GM13977 (cell line): ENCODE measurements around the gene MEST.

Experiments used
- DNase-seq: peaks from one replicate; pipeline ENCODE4 v3.0.0; 2012; ENCODE audit warnings: low spot score
- CTCF ChIP-seq: IDR thresholded peaks from 2 replicates; pipeline ENCODE4 v1.5.1; 2012; ENCODE audit warnings: mild to moderate bottlenecking, control low read depth; ENCODE audit not compliant: insufficient read depth; ENCODE audit errors: extremely low read depth, missing control alignments
- in situ Hi-C: fragments of 300-500 bp; cut with MboI; formaldehyde crosslinking; loops from one replicate; pipeline ENCODE4 v1.12.0; 2022; ENCODE audit warnings: low sequenced_read_pairs, low pct_unique_long_range_greater_than_20kb, mixed read lengths, inconsistent platforms; ENCODE audit not compliant: unreplicated experiment

Gene MEST

DNA sequence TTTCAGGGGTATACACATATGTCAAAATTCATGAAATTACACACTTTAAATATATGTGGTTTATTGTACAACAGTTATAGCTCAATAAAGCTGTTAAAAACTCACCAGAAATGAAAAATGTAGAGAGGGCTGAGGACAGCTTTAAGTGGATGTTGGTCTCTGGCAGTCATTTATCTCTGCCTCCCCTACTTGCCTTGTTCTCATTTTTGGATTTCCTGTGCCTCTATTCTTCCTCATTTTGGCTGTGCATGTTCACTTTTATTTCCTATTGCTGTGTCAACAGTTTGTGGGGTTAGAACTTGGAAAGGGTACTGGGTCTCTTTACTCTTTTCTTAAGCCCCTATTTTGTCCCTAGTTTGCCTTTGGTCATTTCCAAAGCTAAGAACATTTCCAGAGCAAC, 18.6 kb upstream of the MEST start:
- in situ Hi-C loops: no loop called here
- no peak for TF ChIP-seq CTCF
- DNase-seq: no peak

DNA sequence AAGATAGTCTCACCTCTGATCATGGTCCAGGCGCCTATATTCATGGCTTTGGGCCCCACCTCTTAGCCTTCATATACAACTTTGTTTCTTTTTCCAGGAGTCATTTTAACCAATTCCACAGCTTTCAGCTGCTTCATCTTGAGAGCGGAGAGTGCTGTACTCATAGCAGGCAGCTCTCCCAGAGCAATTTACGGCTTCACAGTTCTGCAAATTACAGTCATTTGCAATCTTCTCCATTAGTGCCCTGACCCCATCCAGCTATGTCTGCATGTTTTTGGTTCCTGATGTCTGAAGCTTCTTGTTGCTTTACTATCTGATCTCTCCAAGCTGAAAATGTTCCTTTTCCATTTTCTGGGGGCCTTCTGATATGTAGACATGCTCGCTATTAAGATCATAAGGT, 18.0 kb upstream of the MEST start:
- no peak for TF ChIP-seq CTCF
- in situ Hi-C loops: no loop called here
- DNase-seq: no peak

DNA sequence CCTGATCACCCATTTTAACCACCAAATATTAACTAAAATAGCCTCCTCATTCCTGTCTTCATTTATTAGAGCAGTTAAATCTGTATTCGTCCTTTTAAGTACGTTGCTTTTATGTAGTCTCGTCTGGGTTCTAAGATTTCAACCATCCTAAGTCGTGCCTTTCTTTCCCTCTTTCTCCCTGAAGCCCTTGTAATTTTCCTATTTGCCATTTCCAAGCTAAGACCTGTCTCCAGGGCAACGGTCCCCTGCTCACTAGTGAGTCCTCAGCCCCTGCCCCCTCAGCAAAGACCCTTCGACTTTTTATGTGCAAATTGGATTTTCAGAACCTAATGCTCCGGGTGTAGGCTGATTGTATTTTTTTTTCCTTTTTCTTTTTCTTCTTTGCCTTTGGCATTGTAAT, 16.1 kb upstream of the MEST start:
- in situ Hi-C loops: no loop called here
- no peak for DNase-seq
- TF ChIP-seq CTCF: no peak

DNA sequence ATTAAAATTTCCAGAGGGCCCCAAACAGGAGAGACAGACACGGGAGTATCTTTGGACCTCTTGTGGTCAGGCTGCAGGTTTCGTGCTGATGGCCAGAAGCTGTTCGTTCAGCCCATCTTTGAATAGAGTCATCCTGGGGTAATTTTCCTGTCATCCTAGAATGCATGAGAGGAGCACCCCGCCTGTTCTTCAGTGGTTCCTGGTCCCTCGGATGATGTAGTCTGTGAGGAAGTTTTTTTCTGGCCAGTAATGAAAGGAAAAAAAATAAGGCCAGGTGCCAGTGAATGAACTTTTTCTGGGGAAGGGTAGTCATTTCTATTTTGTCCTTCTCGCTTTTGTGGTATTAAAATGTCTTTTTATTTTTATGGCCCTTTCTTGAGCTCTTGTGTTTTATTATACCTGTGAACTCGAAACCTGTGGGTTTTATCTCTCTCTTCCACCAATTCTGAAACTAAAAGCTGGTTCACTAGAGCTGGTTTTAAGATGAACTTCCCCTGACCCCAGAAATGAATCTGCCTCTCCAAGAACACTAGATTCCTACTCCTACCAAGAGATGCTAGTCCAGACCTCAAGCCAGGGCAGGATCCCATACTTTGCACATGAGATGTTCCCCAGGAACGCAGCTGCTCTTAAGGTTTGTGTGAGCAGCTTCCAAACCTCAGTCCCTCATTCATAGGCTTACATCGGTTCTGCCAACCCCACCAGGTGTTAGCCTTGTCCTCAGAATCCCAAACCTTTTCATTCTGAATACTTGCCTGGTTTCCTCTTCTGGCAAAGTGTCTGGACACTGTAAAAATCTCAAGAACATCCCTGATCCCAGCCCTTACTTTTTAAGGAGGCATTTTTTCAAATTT, 15.4 kb upstream of the MEST start:
- no peak for DNase-seq
- TF ChIP-seq CTCF: no peak
- in situ Hi-C loops: no loop called here

DNA sequence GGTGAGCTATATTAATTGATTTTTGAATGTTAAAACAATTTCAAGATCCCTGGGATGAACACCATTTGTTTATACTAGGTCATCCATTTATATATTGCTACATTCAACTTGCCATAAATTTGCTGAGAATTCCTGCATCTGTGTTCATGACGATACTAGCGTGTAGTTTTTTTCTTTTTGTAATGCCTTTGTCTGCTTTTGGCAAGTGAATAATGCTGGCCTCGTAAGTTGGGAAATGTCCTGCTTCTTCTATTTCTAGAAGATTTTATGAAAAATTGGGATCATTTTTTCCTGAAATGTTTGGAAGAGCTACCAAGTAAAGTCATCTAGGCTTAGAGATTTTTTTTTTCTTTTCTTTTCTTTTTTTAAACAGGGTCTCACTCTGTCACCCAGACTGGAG, 12.9 kb upstream of the MEST start:
- no peak for TF ChIP-seq CTCF
- in situ Hi-C loops: no loop called here
- DNase-seq: no peak

DNA sequence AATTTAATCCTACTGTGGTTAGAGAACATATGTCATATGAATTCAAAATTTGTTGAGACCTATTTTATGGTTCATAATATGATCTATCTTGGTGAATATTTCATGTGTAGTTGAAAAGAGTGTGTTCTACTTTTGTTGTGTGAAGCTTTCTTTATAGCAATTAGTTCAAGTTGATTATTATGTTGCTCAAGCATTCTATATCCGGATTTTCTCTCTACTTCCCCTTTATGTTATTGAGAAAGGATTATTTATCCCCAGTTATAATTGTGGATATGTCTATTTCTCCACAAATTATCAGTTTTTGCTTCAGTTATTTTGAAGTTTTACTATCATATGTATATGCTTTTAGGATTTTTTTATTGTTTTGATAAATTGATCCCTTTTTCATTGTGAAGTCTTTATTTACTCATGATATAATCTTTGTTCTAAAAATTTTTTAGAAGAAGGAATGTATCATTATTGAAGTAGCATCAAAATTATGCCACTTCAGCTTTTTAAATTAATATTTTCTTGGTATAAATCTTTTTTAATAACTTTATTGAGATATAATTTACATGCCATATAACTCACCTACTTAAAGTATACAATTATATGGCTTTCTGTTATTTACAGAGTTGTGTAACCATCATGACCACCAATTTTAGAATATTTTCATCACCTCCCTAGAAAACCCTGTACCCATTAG, 12.0 kb upstream of the MEST start:
- in situ Hi-C loops: no loop called here
- no peak for DNase-seq
- no peak for TF ChIP-seq CTCF
